HG03045 (cell line): Measurements from ENCODE around the gene ARMC7.
"Not testable (repeated sequence)": the region's sequence is repeated elsewhere in the genome, so short reads cannot be mapped to it uniquely, and the experiment has no call there.

Experiments
- ATAC-seq: cut with Tn5 transposase; IDR thresholded peaks from one replicate; pipeline ENCODE4 v1.9.1; 2021; ENCODE audit warnings: mild to moderate bottlenecking, moderate library complexity; ENCODE audit not compliant: unreplicated experiment

Gene ARMC7

GRCh38 chr17:75152523-75152921 lies 42.8 kb downstream of the ARMC7 start:
- no peak for ATAC-seq

GRCh38 chr17:75152922-75153779 lies 43.4 kb downstream of the ARMC7 start:
- no peak for ATAC-seq

- ATAC-seq = peak; percentile 14
Measured at GRCh38 chr17:75153780-75154194, 44.0 kb downstream of the ARMC7 start.

GRCh38 chr17:75154195-75155106 lies 44.7 kb downstream of the ARMC7 start, which contains the start of gene JPT1:
Gene JPT1, minus strand, starts transcription at chr17:75154512. Its CDS starts 115 bp downstream, at chr17:75154397.
- peak; percentile 94 for ATAC-seq

- no peak for ATAC-seq
Measured at GRCh38 chr17:75155191-75155601, 45.4 kb downstream of the ARMC7 start.

GRCh38 chr17:75158480-75158879 lies 48.7 kb downstream of the ARMC7 start:
- ATAC-seq = not testable (repeated sequence)

- ATAC-seq = no peak
Measured at GRCh38 chr17:75159196-75160031, 49.6 kb downstream of the ARMC7 start.

GRCh38 chr17:75160211-75160610 lies 50.4 kb downstream of the ARMC7 start:
- no peak for ATAC-seq

GRCh38 chr17:75163074-75163473 lies 53.3 kb downstream of the ARMC7 start:
- ATAC-seq = no peak

GRCh38 chr17:75164606-75165005 lies 54.8 kb downstream of the ARMC7 start:
- ATAC-seq = not testable (repeated sequence)

GRCh38 chr17:75168998-75169397 lies 59.2 kb downstream of the ARMC7 start:
- no peak for ATAC-seq

GRCh38 chr17:75173526-75173925 lies 63.8 kb downstream of the ARMC7 start:
- no peak for ATAC-seq

GRCh38 chr17:75174996-75175395 lies 65.2 kb downstream of the ARMC7 start:
- no peak for ATAC-seq

- no peak for ATAC-seq
Measured at GRCh38 chr17:75176625-75177024, 66.9 kb downstream of the ARMC7 start.

GRCh38 chr17:75178453-75178852 lies 68.7 kb downstream of the ARMC7 start:
- no peak for ATAC-seq
